Upper lobe of left lung (tissue), 6 donors: Measurements from ENCODE around the gene PLPP6. TPM values are rescaled to one million over a fixed set of nuclear protein-coding genes. Genes with fewer than 3 reads are reported as not detected.

ENCODE experiments used
- ATAC-seq, 2 donors: fragments of 200-7000 bp; cut with Tn5 transposase; one replicate each; pipeline ENCODE4 v1.9.1; 2022; ENCODE audit warnings: mild to moderate bottlenecking in 2 of 2, moderate library complexity in 2 of 2; ENCODE audit not compliant: low FRiP score in 2 of 2
- DNase-seq, 2 donors: peaks; one replicate each; pipeline ENCODE4 v3.0.0-alpha.2; 2019 to 2020
- H3K27ac ChIP-seq, 4 donors: fragments of 200-600 bp; sonication (generic); one replicate each; pipeline ENCODE4 v1.5.1; 2016 to 2019
- H3K27me3 ChIP-seq, 4 donors: fragments of 200-600 bp; sonication (generic); one replicate each; pipeline ENCODE4 v1.5.1; 2017 to 2019
- H3K36me3 ChIP-seq, 4 donors: fragments of 200-600 bp; sonication (generic); one replicate each; pipeline ENCODE4 v1.5.1; 2016 to 2019
- H3K4me1 ChIP-seq, 4 donors: fragments of 200-600 bp; sonication (generic); one replicate each; pipeline ENCODE4 v1.5.1; 2018 to 2019
- H3K4me3 ChIP-seq, 4 donors: fragments of 200-600 bp; sonication (generic); one replicate each; pipeline ENCODE4 v1.5.1; 2017 to 2019; ENCODE audit warnings: mild to moderate bottlenecking in 2 of 4, moderate library complexity in 1 of 4
- H3K9me3 ChIP-seq, 4 donors: fragments of 200-600 bp; sonication (generic); one replicate each; pipeline ENCODE4 v1.5.1; 2018 to 2019
- EP300 ChIP-seq, 4 donors: sonication (generic); formaldehyde crosslinking; IDR thresholded peaks; one replicate each; pipeline ENCODE4 v1.5.1; 2017; ENCODE audit warnings: antibody characterized with exemption in 4 of 4, control low read depth in 2 of 4
- POLR2A ChIP-seq, 4 donors: fragments of 450-650 bp; IDR thresholded peaks; one replicate each; pipeline ENCODE4 v1.5.1; 2016 to 2017; ENCODE audit warnings: antibody characterized with exemption in 4 of 4, mild to moderate bottlenecking in 2 of 4
- POLR2AphosphoS5 ChIP-seq, 2 donors: sonication (generic); formaldehyde crosslinking; IDR thresholded peaks; one replicate each; pipeline ENCODE4 v1.5.1; 2017; ENCODE audit warnings: antibody characterized with exemption in 2 of 2
- WGBS, 2 donors: methylation state at CpG; one replicate each; pipeline ENCODE4 v1.1.5; 2017 to 2018; 5-methylcytosine and 5-hydroxymethylcytosine counted together
- total RNA-seq, 6 donors: library from RNA; depleted of rRNA in 4 of 6; stranded (reverse); fragments of >200 nt in 4 of 6; gene quantifications; one replicate each; pipeline versions ENCODE4 v1.1.0 to v1.2.1, GENCODE V29; 2016 to 2021
- TF ChIP-seq, protein P1 (sequence below), 6 experiments: fragments of 450-650 bp in 4 of 6; fragments of 200-600 bp in 2 of 6; sonication (generic) in 2 of 6; IDR thresholded peaks; one replicate each; pipeline ENCODE4 v1.5.1; 2016 to 2019; ENCODE audit warnings: antibody characterized with exemption in 6 of 6
- donor health status: DM: no; HTN: no; CAD: no; lungs with moderate emphysema.
- donor health status: DM: no; HTN: yes; CAD: no; lungs with severe emphysema.

PLPP6 gene
- total RNA-seq, 6 donors from 2014 or later = 2.1 to 7.6 (median 5.9) TPM

DNA sequence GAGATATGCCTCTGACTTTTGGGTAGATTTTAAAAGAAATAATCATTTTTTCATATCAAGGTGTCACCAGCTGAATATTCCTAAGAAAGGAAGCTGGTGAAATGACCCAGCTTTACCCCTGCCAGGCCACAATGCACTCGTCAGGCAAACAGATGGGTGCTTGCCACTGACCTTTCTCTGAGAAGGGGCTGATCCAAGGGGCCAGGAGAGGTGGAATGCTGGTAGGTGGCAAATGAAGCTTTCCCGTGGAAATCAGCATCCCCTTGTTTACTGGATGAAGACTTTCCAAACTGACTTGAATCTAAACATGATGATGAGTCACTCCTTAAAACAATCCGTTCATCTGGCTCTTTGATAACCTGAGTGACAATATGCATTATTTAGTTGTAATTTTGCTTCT, 44.3 kb upstream of the PLPP6 start:
- Histone ChIP-seq H3K4me1 (no peaks in the 10 kb centered on the region), H3K36me3 (peaks cover 0 to 23% (median 4%) of the 10 kb centered on the region in 4 donors), H3K4me3 (no peak overlapping the region), H3K9me3 (no peaks in the 10 kb centered on the region), H3K27me3 (no peaks in the 10 kb centered on the region), H3K27ac (no peak overlapping the region)
- WGBS, 2 donors = 59 to 70% methylated on average over 3 of the region's 3 CpGs
- TF ChIP-seq EP300 (IDR thresholded peaks at IDR 0.05) (no peak), POLR2A (IDR thresholded peaks at IDR 0.05) (no peak), POLR2AphosphoS5 (IDR thresholded peaks at IDR 0.05) (no peak)
- TF ChIP-seq, protein P1, sequence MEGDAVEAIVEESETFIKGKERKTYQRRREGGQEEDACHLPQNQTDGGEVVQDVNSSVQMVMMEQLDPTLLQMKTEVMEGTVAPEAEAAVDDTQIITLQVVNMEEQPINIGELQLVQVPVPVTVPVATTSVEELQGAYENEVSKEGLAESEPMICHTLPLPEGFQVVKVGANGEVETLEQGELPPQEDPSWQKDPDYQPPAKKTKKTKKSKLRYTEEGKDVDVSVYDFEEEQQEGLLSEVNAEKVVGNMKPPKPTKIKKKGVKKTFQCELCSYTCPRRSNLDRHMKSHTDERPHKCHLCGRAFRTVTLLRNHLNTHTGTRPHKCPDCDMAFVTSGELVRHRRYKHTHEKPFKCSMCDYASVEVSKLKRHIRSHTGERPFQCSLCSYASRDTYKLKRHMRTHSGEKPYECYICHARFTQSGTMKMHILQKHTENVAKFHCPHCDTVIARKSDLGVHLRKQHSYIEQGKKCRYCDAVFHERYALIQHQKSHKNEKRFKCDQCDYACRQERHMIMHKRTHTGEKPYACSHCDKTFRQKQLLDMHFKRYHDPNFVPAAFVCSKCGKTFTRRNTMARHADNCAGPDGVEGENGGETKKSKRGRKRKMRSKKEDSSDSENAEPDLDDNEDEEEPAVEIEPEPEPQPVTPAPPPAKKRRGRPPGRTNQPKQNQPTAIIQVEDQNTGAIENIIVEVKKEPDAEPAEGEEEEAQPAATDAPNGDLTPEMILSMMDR (IDR thresholded peaks at IDR 0.05) = no peak
- DNase-seq = no peak
- ATAC-seq = no peak

- TF ChIP-seq, protein P1 (IDR thresholded peaks at IDR 0.05) = no peak
- TF ChIP-seq POLR2A (IDR thresholded peaks at IDR 0.05) (no peak), POLR2AphosphoS5 (IDR thresholded peaks at IDR 0.05) (no peak), EP300 (IDR thresholded peaks at IDR 0.05) (no peak)
- ATAC-seq (no peak), DNase-seq (no peak)
- 85 to 88% methylated on average over 2 of the region's 2 CpGs for WGBS, 2 donors
- no peaks in the 10 kb centered on the region for H3K4me1 ChIP-seq
- H3K27me3 ChIP-seq = no peaks in the 10 kb centered on the region
- H3K36me3 ChIP-seq = peaks cover 0 to 26% (median 4%) of the 10 kb centered on the region in 4 donors
- H3K9me3 ChIP-seq = no peaks in the 10 kb centered on the region
- H3K27ac ChIP-seq = no peak overlapping the region
- no peak overlapping the region for H3K4me3 ChIP-seq
These were observed 43.4 kb upstream of the PLPP6 start for GRCh38 chr9:4618700-4619099.

DNA sequence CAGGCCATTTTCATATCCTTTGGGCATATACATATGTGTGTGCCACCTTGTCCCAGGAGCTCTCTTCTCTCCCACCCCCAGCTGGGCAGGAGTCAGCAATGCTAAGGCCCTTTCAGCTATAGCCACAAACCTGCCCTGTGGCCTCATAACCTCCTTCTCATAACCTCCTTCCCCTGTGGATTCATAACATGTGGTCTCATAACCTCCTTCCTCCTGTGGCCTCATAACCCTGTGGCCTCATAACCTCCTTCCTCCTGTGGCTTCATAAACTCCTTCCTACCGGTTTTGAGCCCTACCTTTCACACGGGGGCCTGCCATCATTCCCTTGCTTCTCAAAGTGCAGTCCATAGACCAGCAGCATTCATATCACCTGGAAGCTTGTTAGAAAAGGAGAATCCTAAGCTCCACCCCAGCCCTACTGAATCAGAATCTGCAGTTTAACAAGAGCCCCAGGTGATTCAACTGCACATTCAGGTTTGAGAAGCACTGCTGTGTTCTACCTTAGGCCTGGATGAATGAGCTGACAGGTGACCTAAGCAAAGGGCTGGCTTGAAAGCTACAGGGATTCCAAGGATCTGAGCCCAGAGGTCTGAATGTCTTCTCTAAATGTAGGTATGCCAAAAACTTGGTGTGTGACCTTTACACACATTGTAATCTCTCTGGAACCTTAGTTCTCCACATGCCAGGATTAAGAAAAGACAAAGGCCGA, 41.9 kb upstream of the PLPP6 start:
- WGBS, 2 donors = 62 to 80% methylated on average over 3 of the region's 3 CpGs
- TF ChIP-seq, protein P1 (IDR thresholded peaks at IDR 0.05) = no peak
- no peak for TF ChIP-seq EP300 (IDR thresholded peaks at IDR 0.05)
- TF ChIP-seq POLR2AphosphoS5 (IDR thresholded peaks at IDR 0.05) = no peak
- no peak for TF ChIP-seq POLR2A (IDR thresholded peaks at IDR 0.05)
- Histone ChIP-seq H3K9me3 (no peaks in the 10 kb centered on the region), H3K36me3 (peaks cover 0 to 31% (median 2%) of the 10 kb centered on the region in 4 donors), H3K27me3 (no peaks in the 10 kb centered on the region), H3K27ac (no peak overlapping the region), H3K4me3 (no peak overlapping the region), H3K4me1 (no peaks in the 10 kb centered on the region)
- ATAC-seq (peak in 1 of 2 donors; percentile 53), DNase-seq (no peak)

- WGBS, 2 donors = 70 to 76% methylated on average over 2 of the region's 2 CpGs
- no peak for ATAC-seq
- H3K27me3 ChIP-seq = no peaks in the 10 kb centered on the region
- H3K27ac ChIP-seq = no peak overlapping the region
- H3K4me1 ChIP-seq = no peaks in the 10 kb centered on the region
- no peak overlapping the region for H3K4me3 ChIP-seq
- no peak for DNase-seq
- H3K36me3 ChIP-seq = peaks cover 0 to 30% (median 3%) of the 10 kb centered on the region in 4 donors
- no peak for TF ChIP-seq POLR2AphosphoS5 (IDR thresholded peaks at IDR 0.05)
- TF ChIP-seq, protein P1 (IDR thresholded peaks at IDR 0.05) = no peak
- no peak for TF ChIP-seq POLR2A (IDR thresholded peaks at IDR 0.05)
- TF ChIP-seq EP300 (IDR thresholded peaks at IDR 0.05) = no peak
- no peaks in the 10 kb centered on the region for H3K9me3 ChIP-seq
These were observed 41.1 kb upstream of the PLPP6 start for GRCh38 chr9:4620881-4621555.
